IPS-18a (cell line): ENCODE data around the gene OXT.
"Not testable (repeated sequence)": the region's sequence is repeated elsewhere in the genome, so short reads cannot be mapped to it uniquely, and the experiment has no call there.

ENCODE experiments used
- H3K27ac ChIP-seq: one replicate; pipeline ENCODE4 v1.5.1; 2013; ENCODE audit warnings: low read length
- H3K27me3 ChIP-seq: one replicate; pipeline ENCODE4 v1.6.1; 2013; ENCODE audit warnings: mild to moderate bottlenecking, low read length; ENCODE audit not compliant: control insufficient read depth, insufficient read depth
- H3K36me3 ChIP-seq: one replicate; pipeline ENCODE4 v1.6.1; 2013; ENCODE audit warnings: low read depth, low read length; ENCODE audit not compliant: control insufficient read depth
- H3K4me1 ChIP-seq: one replicate; pipeline ENCODE4 v1.6.1; 2013; ENCODE audit warnings: low read depth, low read length; ENCODE audit not compliant: control insufficient read depth
- H3K4me3 ChIP-seq: one replicate; pipeline ENCODE4 v1.5.1; 2013; ENCODE audit warnings: low read length
- H3K9ac ChIP-seq: one replicate; pipeline ENCODE4 v1.6.1; 2013; ENCODE audit warnings: mild to moderate bottlenecking, low read length, moderate library complexity
- H3K9me3 ChIP-seq: one replicate; pipeline ENCODE4 v1.6.1; 2013; ENCODE audit warnings: low read depth, low read length; ENCODE audit not compliant: control insufficient read depth

Gene OXT

DNA sequence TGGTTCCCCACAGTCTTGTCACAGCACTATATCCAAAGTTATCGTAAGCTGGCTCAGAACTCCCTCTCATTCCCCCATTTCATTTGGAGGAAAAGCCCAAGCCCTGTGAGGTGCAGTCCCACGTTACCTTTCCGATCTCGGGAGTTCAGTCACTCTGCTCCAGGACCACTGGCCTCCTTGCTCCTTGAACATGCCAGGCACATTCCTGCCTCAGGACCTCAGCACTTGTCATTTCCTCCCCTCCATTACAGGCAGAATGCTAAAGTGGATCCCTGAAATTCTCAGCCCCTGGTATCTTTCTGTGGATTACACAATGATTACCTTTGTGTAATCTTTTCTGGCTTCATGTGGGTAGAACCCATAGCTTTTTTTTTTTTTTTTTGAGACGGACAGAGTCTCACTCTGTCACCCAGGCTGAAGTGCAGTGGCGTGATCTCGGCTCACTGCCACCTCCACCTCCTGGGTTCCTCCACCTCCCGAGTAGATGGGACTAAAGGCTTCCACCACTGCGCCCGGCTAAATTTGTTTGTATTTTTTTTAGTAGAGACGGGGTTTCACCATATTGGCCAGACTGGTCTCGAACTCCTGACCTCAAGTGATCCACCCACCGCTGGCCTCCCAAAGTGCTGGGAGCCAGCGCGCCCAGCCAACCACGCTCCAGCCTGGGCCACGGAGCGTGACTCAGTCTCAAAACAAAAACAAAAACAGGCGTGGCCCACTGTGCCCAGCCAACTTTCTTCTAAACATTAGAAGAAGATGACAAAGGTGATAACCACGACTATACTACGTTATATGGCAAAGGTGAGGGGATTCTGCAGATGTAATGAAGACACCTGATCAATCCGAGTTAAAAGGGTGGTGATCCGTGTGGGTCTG is 4.0 kb upstream of the OXT start:
- H3K27me3 ChIP-seq, result peaks cover 17% of the 10 kb centered on the region
- H3K9ac ChIP-seq, result no peak overlapping the region
- no peaks in the 10 kb centered on the region for H3K36me3 ChIP-seq
- no peaks in the 10 kb centered on the region for H3K4me1 ChIP-seq
- no peaks in the 10 kb centered on the region for H3K9me3 ChIP-seq
- no peak overlapping the region for H3K27ac ChIP-seq
- no peak overlapping the region for H3K4me3 ChIP-seq

GRCh38 chr20:3068075-3068474 is 3.3 kb upstream of the OXT start:
- Histone ChIP-seq H3K36me3 (no peaks in the 10 kb centered on the region), H3K27me3 (peaks cover 24% of the 10 kb centered on the region), H3K27ac (no peak overlapping the region), H3K9ac (no peak overlapping the region), H3K4me3 (no peak overlapping the region), H3K9me3 (no peaks in the 10 kb centered on the region), H3K4me1 (no peaks in the 10 kb centered on the region)

- H3K27ac ChIP-seq, result no peak overlapping the region
- no peaks in the 10 kb centered on the region for H3K9me3 ChIP-seq
- H3K4me1 ChIP-seq, result no peaks in the 10 kb centered on the region
- H3K9ac ChIP-seq, result no peak overlapping the region
- no peak overlapping the region for H3K4me3 ChIP-seq
- H3K27me3 ChIP-seq, result peaks cover 27% of the 10 kb centered on the region
- H3K36me3 ChIP-seq, result no peaks in the 10 kb centered on the region
Observed at GRCh38 chr20:3068986-3069900, 2.2 kb upstream of the OXT start.

GRCh38 chr20:3070725-3071124 is 695 bp upstream of the OXT start:
- H3K9ac ChIP-seq, result no peak overlapping the region
- no peaks in the 10 kb centered on the region for H3K4me1 ChIP-seq
- H3K9me3 ChIP-seq, result no peaks in the 10 kb centered on the region
- peaks cover 27% of the 10 kb centered on the region for H3K27me3 ChIP-seq
- no peak overlapping the region for H3K27ac ChIP-seq
- no peak overlapping the region for H3K4me3 ChIP-seq
- no peaks in the 10 kb centered on the region for H3K36me3 ChIP-seq

GRCh38 chr20:3071266-3071609 is 182 bp upstream of the OXT start:
- no peak overlapping the region for H3K9ac ChIP-seq
- H3K4me1 ChIP-seq, result no peaks in the 10 kb centered on the region

GRCh38 chr20:3072530-3073250 is 1.3 kb downstream of the OXT start:
- Histone ChIP-seq H3K9ac (no peak overlapping the region), H3K27ac (no peak overlapping the region), H3K4me1 (no peaks in the 10 kb centered on the region), H3K9me3 (no peaks in the 10 kb centered on the region), H3K36me3 (no peaks in the 10 kb centered on the region), H3K4me3 (peak overlapping the region; percentile 24), H3K27me3 (peaks cover 27% of the 10 kb centered on the region)

More at GRCh38 chr20:3071266-3071609, 182 bp upstream of the OXT start:
- no peaks in the 10 kb centered on the region for H3K9me3 ChIP-seq
- no peaks in the 10 kb centered on the region for H3K36me3 ChIP-seq
- H3K4me3 ChIP-seq, result no peak overlapping the region
- H3K27ac ChIP-seq, result no peak overlapping the region
- H3K27me3 ChIP-seq, result peaks cover 27% of the 10 kb centered on the region

DNA sequence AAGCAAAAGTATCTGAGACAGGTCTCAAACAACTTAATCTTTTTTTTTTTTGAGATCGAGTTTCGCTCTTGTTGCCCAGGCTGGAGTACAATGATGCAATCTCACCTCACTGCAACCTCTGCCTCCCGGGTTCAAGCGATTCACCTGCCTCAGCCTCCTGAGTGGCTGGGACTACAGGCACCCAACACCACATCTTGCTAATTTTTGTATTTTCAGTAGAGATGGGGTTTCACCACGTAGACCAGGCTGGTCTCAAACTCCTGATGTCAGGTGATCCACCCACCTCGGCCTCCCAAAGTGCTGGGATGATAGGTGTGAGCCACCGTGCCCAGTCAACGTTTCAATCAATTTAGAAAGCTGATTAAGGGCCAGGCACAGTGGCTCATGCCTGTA is 1.8 kb downstream of the OXT start:
- H3K9ac ChIP-seq, H3K4me1 ChIP-seq, H3K36me3 ChIP-seq, H3K9me3 ChIP-seq, H3K4me3 ChIP-seq, H3K27ac ChIP-seq: not testable (repeated sequence)
- H3K27me3 ChIP-seq, result peaks cover 27% of the 10 kb centered on the region

DNA sequence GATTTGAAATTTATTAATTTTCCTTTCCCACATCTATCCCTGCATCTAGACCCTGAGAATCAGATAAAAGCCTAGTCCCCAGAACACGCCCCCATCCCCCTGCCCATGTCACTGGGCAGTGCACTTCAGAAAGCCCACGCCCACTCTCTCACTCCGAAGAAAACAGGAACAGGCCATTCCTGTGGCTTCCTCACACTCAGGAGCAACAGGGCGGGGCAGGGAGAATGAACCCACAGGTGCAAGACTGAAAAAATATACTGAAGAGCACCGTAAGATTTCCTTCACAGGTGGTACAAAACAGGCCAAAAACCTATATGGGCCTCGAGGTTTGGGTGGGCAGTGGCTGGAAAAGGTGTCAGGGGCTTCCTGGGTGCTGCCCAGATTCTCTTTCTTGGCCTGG is 3.4 kb downstream of the OXT start:
- Histone ChIP-seq H3K9ac (no peak overlapping the region), H3K36me3 (no peaks in the 10 kb centered on the region), H3K27ac (no peak overlapping the region), H3K27me3 (peaks cover 31% of the 10 kb centered on the region), H3K4me1 (no peaks in the 10 kb centered on the region), H3K9me3 (no peaks in the 10 kb centered on the region), H3K4me3 (no peak overlapping the region)

GRCh38 chr20:3075315-3075714 is 3.9 kb downstream of the OXT start:
- H3K27ac ChIP-seq, H3K4me3 ChIP-seq, H3K9ac ChIP-seq, H3K36me3 ChIP-seq, H3K4me1 ChIP-seq, H3K9me3 ChIP-seq: not testable (repeated sequence)
- peaks cover 31% of the 10 kb centered on the region for H3K27me3 ChIP-seq

- Histone ChIP-seq H3K9ac (no peak overlapping the region), H3K4me1 (no peaks in the 10 kb centered on the region), H3K27ac (no peak overlapping the region), H3K9me3 (no peaks in the 10 kb centered on the region), H3K36me3 (no peaks in the 10 kb centered on the region), H3K27me3 (peaks cover 33% of the 10 kb centered on the region), H3K4me3 (no peak overlapping the region)
Observed at GRCh38 chr20:3077618-3078134, 6.3 kb downstream of the OXT start.

DNA sequence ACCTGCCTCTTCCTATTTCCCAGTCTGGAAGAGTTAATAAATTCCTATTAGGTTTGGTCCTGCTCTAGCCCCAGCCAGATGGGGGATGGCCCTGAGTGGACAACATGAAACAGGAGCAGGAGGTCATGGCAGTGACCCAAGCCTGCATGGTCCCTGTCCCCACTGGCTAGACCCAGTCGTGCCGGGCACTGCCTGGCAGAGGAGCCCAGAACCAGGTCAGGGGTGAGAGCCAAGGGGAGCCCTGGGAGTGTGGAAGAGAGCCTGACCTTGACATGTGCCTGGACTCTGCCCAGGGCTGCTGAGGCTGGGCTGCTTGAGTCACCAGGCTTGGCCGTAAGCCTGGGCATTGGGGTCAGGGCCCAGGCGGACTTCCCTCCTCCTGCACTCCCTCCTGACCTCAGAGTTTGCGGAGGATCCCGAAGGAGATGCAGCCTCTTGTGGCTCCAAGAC is 9.5 kb downstream of the OXT start:
- no peak overlapping the region for H3K4me3 ChIP-seq
- peaks cover 43% of the 10 kb centered on the region for H3K27me3 ChIP-seq
- no peaks in the 10 kb centered on the region for H3K9me3 ChIP-seq

More for the DNA sequence above, 9.5 kb downstream of the OXT start:
- no peak overlapping the region for H3K27ac ChIP-seq
- H3K36me3 ChIP-seq, result no peaks in the 10 kb centered on the region
- H3K4me1 ChIP-seq, result no peaks in the 10 kb centered on the region
- no peak overlapping the region for H3K9ac ChIP-seq
